Measurements from ENCODE around the gene MRPL20.

- TF ChIP-seq ISL1 (CRISPR knock-in tag; IDR thresholded peaks at IDR 0.05) (peak; percentile 75), CREB5 (CRISPR knock-in tag; IDR thresholded peaks at IDR 0.05; ENCODE audit: low read depth) (no peak), CSRNP3 (CRISPR knock-in tag; IDR thresholded peaks at IDR 0.05) (0 out of 2 replicates have a peak, but pooled peaks have one; percentile 26), TOX (CRISPR knock-in tag; IDR thresholded peaks at IDR 0.05; ENCODE audit: borderline replicate concordance) (no peak)
- TF ChIP-seq, protein P1, sequence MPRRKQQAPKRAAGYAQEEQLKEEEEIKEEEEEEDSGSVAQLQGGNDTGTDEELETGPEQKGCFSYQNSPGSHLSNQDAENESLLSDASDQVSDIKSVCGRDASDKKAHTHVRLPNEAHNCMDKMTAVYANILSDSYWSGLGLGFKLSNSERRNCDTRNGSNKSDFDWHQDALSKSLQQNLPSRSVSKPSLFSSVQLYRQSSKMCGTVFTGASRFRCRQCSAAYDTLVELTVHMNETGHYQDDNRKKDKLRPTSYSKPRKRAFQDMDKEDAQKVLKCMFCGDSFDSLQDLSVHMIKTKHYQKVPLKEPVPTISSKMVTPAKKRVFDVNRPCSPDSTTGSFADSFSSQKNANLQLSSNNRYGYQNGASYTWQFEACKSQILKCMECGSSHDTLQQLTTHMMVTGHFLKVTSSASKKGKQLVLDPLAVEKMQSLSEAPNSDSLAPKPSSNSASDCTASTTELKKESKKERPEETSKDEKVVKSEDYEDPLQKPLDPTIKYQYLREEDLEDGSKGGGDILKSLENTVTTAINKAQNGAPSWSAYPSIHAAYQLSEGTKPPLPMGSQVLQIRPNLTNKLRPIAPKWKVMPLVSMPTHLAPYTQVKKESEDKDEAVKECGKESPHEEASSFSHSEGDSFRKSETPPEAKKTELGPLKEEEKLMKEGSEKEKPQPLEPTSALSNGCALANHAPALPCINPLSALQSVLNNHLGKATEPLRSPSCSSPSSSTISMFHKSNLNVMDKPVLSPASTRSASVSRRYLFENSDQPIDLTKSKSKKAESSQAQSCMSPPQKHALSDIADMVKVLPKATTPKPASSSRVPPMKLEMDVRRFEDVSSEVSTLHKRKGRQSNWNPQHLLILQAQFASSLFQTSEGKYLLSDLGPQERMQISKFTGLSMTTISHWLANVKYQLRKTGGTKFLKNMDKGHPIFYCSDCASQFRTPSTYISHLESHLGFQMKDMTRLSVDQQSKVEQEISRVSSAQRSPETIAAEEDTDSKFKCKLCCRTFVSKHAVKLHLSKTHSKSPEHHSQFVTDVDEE (CRISPR knock-in tag; IDR thresholded peaks at IDR 0.05), result no peak
Observed at GRCh38 chr1:1422465-1423244, 15.6 kb upstream of the MRPL20 start.

All from SK-N-SH treated with all-trans-retinoic acid at 6 μM for 48 hours (cell line).